ENCODE results near the gene CALCOCO1. TPM values are rescaled to one million over a fixed set of nuclear protein-coding genes. Genes with fewer than 3 reads are reported as not detected.

CALCOCO1 gene
- total RNA-seq, 1 donor from 2014 or later: 86.9 TPM

DNA sequence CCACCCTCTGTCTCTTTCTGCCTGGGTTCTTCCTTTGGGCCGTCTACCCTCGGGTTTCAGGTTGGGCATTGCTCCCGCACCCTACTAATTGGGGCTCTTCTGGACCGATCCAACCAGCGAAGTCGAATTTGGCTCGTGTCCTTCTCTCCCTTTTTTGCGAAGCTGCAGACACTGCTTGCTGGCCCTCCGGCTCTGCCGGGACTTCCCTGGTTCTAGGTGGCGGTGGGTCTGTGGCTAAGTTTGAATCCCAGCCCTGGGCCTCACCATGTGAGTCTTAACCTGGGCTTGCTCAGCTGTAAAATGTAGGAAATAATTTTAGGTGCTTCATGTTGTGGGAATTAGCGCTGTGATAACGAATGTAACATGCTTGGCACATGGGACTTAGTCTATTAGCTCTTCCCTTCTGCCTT lies 24.9 kb upstream of the CALCOCO1 start:
- TF ChIP-seq, protein P1, sequence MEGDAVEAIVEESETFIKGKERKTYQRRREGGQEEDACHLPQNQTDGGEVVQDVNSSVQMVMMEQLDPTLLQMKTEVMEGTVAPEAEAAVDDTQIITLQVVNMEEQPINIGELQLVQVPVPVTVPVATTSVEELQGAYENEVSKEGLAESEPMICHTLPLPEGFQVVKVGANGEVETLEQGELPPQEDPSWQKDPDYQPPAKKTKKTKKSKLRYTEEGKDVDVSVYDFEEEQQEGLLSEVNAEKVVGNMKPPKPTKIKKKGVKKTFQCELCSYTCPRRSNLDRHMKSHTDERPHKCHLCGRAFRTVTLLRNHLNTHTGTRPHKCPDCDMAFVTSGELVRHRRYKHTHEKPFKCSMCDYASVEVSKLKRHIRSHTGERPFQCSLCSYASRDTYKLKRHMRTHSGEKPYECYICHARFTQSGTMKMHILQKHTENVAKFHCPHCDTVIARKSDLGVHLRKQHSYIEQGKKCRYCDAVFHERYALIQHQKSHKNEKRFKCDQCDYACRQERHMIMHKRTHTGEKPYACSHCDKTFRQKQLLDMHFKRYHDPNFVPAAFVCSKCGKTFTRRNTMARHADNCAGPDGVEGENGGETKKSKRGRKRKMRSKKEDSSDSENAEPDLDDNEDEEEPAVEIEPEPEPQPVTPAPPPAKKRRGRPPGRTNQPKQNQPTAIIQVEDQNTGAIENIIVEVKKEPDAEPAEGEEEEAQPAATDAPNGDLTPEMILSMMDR (IDR thresholded peaks at IDR 0.05): no peak
- H3K36me3 Mint-ChIP-seq (ENCODE audit: low read depth): no peaks in the 10 kb centered on the region
- H3K4me3 Mint-ChIP-seq (ENCODE audit: unreplicated experiment): no peak overlapping the region
- no peak for DNase-seq (ENCODE audit: low spot score)
- H3K27me3 Mint-ChIP-seq (ENCODE audit: low read depth): peaks cover 19% of the 10 kb centered on the region
- no peaks in the 10 kb centered on the region for H3K4me1 Mint-ChIP-seq (ENCODE audit: low read depth)
- H3K27ac Mint-ChIP-seq (ENCODE audit: unreplicated experiment): no peak overlapping the region
- no peaks in the 10 kb centered on the region for H3K9me3 Mint-ChIP-seq (ENCODE audit: low read depth)

DNA sequence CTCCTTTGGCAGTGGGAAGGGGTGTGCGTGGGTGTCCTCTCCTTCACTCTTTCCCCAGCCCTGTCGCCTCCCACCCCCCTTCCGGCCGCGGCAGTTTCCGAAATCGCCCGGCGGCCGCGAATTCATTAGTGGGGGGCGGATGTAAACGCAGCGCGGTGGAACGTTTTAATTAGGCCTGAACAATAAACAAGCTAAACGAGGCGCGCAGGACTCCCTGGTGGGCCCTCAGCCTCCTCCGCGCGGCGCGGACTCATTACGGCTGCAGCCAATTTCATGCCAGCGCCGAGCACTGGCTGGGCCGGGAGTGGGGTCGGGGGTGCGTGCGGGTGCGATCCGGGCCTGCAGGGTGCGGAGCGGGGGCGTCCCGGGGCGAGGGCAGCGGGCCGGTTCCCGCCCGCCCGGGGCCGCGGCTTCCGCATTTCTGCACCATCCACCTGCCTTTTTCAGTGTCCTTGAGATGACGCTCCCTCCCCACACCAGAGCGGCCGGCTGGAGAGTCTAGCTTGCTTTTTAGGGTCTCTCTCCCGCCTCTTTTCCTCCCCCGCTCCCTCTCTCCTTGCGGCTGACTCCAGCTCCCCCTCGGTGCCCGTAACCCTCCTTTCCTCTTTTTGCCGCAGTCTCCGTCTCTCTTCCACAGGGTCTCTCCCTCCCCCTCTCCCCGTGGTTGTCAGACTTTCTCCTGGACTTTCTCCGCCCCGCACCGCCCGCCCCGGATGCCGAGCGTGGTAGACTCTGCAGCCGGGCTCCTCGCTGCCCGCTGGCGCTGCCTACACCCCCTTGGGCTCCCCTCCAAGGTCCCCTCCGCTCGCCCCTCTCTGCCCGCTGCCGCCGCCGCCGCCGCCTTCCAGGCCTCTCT lies 24.3 kb upstream of the CALCOCO1 start, which contains the start of gene CISTR:
Gene CISTR, minus strand, starts transcription at position 644 of the 856 bp plus-strand sequence.
- TF ChIP-seq, protein P1 (IDR thresholded peaks at IDR 0.05): no peak
- no peak within 1 kb of the TSS for H3K27ac Mint-ChIP-seq (ENCODE audit: unreplicated experiment)
- peaks cover 14% of the 10 kb centered on the region for H3K27me3 Mint-ChIP-seq (ENCODE audit: low read depth)
- peaks cover 4% of the 10 kb centered on the region for H3K4me1 Mint-ChIP-seq (ENCODE audit: low read depth)
- no peaks in the 10 kb centered on the region for H3K9me3 Mint-ChIP-seq (ENCODE audit: low read depth)
- DNase-seq (ENCODE audit: low spot score): no peak
- H3K4me3 Mint-ChIP-seq (ENCODE audit: unreplicated experiment): peak within 1 kb of the TSS; percentile 70
- H3K36me3 Mint-ChIP-seq (ENCODE audit: low read depth): no peaks in the 10 kb centered on the region

DNA sequence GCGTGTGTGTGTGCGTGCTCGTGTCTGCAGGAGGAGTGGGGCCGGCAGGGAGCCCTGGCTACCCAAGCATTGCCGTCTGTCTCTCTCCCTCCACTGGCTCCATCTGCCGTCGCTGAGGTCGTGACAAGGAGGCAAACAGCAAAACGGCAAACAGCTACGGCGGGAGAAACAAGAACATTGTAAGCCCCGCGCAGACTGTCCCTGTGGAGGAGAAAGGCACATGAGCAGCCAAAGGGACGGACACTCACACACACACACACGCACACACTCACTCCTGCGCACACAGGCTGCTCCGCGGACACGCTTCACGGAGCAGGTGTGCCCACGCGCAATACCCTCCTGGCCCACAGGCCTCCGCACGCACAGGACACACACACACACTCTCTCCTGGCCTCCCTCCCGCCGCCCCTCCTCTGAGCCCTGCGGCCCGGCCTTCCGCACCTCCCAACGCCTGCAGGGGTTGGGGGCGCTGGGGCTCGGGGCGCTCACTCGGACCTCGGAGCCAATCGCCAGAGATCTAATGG lies 23.6 kb upstream of the CALCOCO1 start:
- Mint-ChIP-seq H3K36me3 (ENCODE audit: low read depth) (no peaks in the 10 kb centered on the region), H3K4me1 (ENCODE audit: low read depth) (peaks cover 6% of the 10 kb centered on the region), H3K27ac (ENCODE audit: unreplicated experiment) (no peak overlapping the region), H3K27me3 (ENCODE audit: low read depth) (peaks cover 9% of the 10 kb centered on the region), H3K4me3 (ENCODE audit: unreplicated experiment) (peak overlapping the region; percentile 70), H3K9me3 (ENCODE audit: low read depth) (no peaks in the 10 kb centered on the region)
- TF ChIP-seq, protein P1 (IDR thresholded peaks at IDR 0.05): no peak
- no peak for DNase-seq (ENCODE audit: low spot score)

DNA sequence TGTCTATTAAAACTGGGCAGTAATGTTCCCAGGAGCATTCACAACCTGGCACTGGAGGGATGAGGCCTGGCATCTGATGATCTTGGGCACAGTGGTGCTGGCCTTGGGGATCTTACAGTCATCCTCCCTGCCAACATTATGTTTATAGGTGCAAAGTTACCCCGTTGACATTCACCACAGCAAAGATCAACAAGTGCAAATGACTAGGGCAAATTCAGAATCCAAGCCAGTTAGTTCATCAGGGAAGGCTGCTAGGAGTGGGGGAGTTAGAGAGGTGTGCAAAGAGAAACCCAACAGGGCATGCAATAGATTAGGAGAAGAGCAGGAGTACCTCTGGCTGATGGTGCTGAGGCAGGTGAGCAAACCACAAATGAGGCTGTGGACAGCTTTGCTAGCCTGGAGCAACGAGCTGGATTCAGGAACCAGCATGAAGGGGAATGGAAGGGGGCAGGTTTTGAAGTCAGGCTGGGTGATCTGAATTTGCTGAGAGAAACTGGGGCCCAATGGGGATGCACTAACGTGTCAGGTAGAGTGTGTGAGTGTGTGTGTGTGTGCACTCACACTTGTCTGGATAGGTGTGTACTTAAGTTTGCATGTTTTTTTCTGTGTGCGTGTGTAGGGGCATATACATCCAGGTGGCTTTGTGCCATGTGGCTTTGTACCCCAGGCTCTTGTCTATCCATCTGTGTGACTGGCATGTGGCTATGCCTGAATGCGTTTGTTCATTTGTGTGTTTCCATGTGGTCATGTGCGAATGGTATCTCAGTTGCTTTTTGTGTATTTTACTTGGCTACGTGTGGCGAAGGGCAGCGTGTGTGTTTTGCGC lies 22.9 kb upstream of the CALCOCO1 start:
- Mint-ChIP-seq H3K9me3 (ENCODE audit: low read depth) (no peaks in the 10 kb centered on the region), H3K27me3 (ENCODE audit: low read depth) (peaks cover 2% of the 10 kb centered on the region), H3K27ac (ENCODE audit: unreplicated experiment) (no peak overlapping the region), H3K36me3 (ENCODE audit: low read depth) (no peaks in the 10 kb centered on the region), H3K4me1 (ENCODE audit: low read depth) (peaks cover 6% of the 10 kb centered on the region), H3K4me3 (ENCODE audit: unreplicated experiment) (peak overlapping the region; percentile 70)
- TF ChIP-seq, protein P1 (IDR thresholded peaks at IDR 0.05): no peak
- no peak for DNase-seq (ENCODE audit: low spot score)

Data from chondrocyte (in vitro differentiated cells).